HG03520 (cell line): Measurements from ENCODE around the gene SCFD1.
"Not testable (repeated sequence)": the region's sequence is repeated elsewhere in the genome, so short reads cannot be mapped to it uniquely, and the experiment has no call there.

ENCODE experiments used
- ATAC-seq: cut with Tn5 transposase; IDR thresholded peaks from one replicate; pipeline ENCODE4 v1.9.1; 2021; ENCODE audit warnings: mild to moderate bottlenecking, moderate library complexity; ENCODE audit not compliant: unreplicated experiment

The SCFD1 gene

GRCh38 chr14:30610787-30611343 lies 11.3 kb upstream of the SCFD1 start:
- ATAC-seq = no peak

DNA sequence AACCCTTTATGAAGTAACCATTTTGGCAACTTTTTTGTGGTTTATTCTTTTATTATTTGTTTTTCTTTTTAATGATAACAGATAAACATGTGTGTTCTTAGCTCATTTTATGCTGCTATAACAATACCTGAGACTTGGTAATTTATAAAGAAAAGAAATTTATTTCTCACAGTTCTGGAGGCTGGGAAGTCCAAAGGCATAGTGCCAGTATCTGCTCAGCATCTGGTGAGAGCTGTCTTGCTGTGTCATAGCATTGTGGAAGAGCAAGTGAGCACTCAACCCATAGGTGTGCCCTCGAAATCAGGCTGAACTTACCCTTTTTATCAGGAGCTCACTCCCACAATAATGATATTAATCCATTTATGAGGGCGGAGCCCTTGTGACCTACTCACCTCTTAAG lies 8.0 kb upstream of the SCFD1 start:
- ATAC-seq = no peak

DNA sequence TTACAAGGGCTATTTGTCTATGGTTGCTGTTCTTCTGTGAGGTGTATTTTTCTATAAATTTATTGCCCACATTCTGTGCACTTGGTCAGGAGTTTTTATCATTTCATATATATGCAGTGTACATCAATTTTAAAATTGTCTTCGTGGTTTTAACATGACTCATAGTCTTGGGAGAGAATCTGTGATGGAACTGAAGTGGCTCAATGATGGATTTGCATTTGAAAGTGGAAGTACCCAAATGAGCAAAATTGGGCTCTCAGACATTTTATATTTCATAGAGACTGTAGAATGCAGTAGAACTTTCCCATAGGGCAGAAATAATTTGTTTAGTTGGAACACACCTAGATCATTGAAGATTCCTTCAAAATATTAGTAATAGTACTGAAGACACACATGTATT lies 1.9 kb upstream of the SCFD1 start:
- ATAC-seq = peak; percentile 36

DNA sequence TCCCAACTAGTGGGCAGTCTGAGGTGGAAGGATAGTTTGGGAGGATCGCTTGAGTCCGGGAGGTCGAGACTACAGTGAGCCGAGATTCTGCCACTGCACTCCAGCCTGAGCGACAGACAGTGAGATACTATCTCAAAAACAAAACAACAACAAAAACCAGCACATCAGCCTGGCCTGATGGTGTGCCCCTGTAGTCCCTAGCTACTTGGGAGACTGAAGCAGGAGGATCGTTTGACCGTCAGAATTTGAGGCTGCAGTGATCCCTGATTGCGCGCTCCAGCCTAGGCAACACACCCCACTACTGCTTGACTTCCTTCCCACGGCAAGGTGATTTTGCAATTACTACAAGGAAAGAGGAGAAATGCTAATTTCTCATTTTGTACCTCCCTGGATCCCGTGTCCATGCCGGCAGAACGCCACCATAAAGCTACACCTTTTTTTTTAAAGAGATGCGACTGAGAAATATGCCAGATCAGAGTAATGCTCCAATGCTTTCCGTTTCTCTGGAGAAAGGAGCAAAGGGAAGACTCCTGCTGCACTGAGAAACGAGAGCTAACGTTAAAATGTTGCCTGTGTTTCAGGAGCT lies 672 bp upstream of the SCFD1 start:
- peak; percentile 11 for ATAC-seq

DNA sequence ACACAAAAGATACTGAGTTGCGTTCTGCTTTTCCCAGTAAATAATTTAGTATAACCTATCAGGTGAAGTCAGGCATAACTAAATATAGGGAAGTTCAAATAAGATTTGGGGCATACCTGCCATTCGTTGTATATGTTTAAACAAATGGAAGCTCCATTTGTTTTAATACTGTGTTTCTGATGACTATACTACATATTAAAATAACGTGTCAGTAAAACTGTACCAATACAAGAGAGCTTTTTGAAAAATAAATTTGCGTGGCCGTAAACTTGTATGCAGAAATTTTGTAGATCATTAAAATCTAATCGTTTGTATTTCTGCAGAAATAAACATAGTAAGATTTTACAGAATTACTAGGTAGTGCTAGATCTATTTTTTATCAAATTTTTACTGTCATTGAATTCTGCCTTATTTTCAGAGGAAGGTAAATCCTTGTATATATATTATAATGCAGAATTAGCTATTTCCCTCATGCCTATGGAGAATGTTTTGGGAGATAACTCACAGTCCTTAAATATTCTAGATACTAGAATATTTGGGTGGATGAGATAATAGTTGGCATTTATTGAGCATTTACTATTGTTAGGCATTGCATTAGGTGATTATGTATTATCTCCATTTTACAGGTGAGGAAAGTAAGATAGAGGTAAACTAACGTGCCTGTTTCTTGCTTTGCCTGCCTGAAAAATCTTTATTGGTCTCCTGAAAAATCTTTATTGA lies 1.5 kb downstream of the SCFD1 start:
- ATAC-seq = no peak

DNA sequence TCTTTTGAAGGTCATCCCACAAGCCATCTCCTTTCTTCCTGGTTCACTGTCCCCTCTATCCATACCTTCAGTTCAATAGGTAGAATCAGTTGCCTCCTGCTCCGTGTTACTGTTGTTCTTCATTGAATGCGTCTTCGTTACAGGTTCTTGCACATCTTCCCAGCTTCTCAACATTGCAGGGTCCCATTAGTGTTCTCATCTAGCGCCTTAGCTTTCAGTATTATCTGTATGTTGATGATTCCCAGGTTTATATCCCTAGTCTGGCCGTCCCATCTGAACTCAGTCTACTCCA lies 2.0 kb downstream of the SCFD1 start:
- ATAC-seq = no peak

DNA sequence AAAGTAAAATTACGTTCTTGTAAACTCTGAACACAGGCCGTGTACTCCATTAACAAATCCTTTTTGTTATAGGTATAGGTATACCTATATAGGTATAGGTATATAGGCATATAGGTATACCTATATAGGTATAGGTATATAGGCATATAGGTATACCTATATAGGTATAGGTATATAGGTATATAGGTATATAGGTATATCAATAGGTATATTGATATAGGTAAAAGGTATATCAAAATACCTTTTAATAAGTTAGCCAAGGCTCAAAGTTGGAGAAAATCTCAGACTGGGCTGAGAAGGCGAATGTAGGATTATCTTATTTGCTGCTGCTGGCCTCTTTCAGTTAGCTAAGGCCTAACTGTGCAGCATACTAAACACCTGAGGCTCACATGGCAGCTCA lies 3.4 kb downstream of the SCFD1 start:
- ATAC-seq = no peak

- not testable (repeated sequence) for ATAC-seq
Measured at GRCh38 chr14:30629432-30629831, 7.3 kb downstream of the SCFD1 start.

- ATAC-seq = no peak
Measured at GRCh38 chr14:30630248-30630647, 8.1 kb downstream of the SCFD1 start.

DNA sequence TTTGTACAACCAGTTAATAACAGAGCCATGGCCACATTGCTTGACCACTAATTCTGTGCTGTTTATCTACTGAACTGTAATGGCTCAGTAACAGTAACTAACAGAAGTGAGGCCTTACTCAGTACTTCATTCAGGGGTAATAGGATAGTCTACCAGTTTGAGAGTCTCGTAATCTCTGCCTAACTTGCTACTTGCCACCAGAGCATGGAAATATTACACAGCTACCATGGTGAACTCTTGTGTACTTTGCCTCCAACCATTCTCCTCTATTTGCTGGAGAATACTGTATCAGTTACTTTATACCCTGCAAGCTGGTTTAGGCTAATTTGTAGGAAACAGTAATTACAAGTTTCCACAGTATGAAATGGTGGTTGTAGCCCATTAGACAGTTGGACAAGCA lies 10.6 kb downstream of the SCFD1 start:
- no peak for ATAC-seq

GRCh38 chr14:30638926-30639325 lies 16.8 kb downstream of the SCFD1 start:
- ATAC-seq = no peak

- no peak for ATAC-seq
Measured at GRCh38 chr14:30641207-30641606, 19.1 kb downstream of the SCFD1 start.

DNA sequence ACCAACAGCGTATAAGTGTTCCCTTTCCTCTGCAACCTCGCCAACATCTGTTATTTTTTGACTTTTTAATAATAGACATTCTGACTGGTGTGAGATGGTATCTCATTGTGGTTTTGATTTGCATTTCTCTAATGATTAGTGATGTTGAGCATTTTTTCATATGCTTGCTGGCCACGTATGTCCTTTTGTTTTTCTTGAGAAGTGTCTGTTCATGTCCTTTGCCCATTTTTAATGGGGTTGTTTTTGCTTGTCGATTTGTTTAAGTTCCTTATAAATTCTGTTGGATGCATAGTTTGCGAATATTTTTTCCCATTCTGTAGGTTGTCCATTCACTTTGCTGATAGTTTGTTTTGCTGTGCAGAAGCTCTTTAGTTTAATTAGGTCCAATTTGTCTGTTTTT lies 22.3 kb downstream of the SCFD1 start:
- ATAC-seq = not testable (repeated sequence)

GRCh38 chr14:30645600-30645999 lies 23.5 kb downstream of the SCFD1 start:
- ATAC-seq = no peak

GRCh38 chr14:30648471-30648870 lies 26.4 kb downstream of the SCFD1 start:
- ATAC-seq = no peak

DNA sequence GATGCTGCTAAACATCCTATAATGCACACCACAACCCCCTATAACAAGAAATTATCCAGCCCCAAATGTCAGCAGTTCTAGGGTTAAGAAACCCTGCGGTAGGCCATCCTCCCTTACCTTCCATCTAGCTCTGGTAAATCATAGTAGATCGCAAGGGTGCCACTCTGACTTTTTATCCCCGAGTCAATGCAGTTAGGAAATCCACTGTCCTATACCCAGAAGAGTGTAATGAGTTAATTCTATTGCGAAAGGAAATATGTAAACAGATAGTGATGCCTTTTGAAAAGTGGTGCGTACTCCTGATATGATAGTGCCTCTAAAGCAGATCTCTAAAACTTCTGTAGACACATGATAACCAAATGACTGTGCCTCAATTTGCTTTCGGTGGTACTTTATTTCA lies 29.8 kb downstream of the SCFD1 start:
- no peak for ATAC-seq

DNA sequence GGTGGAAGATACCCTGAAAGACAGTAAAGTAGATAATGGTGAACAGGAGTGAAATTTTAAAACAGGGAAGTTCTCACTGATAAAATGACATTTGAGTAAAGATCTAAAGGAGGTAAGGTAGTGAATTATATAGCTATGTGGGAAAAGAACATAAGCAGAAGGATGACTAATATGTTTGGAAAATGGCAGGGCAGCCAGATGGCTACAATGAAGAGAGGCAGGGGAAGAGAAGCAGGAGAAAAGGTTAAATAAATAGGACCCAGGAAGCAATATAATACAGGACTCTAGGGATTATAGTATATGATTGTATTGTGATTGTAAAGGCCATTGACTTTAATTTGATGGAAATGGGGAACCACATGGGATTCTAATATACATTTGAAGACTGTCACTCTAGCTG lies 33.0 kb downstream of the SCFD1 start:
- ATAC-seq = no peak

- ATAC-seq = no peak
Measured at GRCh38 chr14:30655658-30656057, 33.5 kb downstream of the SCFD1 start.

- no peak for ATAC-seq
Measured at GRCh38 chr14:30656190-30656632, 34.1 kb downstream of the SCFD1 start.

- ATAC-seq = no peak
Measured at GRCh38 chr14:30657050-30657449, 34.9 kb downstream of the SCFD1 start.

GRCh38 chr14:30657606-30658163 lies 35.6 kb downstream of the SCFD1 start:
- ATAC-seq = no peak

DNA sequence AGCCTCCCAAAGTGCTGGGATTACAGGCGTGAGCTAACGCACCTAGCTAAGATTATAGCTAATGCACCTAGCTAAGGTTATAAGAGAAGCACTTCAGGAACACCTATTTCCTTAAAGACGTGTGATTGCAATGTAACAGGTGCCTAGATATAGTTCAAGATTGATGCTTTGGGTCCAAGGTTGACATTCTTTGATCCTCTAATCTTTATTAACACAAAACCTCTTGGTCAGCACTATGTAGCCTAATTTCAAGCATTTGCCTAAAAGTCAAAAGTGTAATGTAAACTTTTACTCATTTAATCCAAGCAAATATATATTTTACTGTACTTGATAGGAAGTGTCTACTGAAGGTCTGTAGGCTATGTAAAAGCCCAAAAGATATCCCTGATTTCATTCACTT lies 36.5 kb downstream of the SCFD1 start:
- ATAC-seq = no peak
